Stimulated activated CD8-positive, alpha-beta memory T cell treated with anti-CD3 and anti-CD28 coated beads, Interleukin-7, amount 100 ng/mL, for 1 hour (primary cell): ENCODE data around the gene TMEM161B.
"Not testable (repeated sequence)": the region's sequence is repeated elsewhere in the genome, so short reads cannot be mapped to it uniquely, and the experiment has no call there.

Experiments used
- DNase-seq, 2 donors: peaks; one replicate each; pipeline ENCODE4 v3.0.0-alpha.2; 2020; ENCODE audit warnings: low read depth in 2 of 2

Gene TMEM161B

DNA sequence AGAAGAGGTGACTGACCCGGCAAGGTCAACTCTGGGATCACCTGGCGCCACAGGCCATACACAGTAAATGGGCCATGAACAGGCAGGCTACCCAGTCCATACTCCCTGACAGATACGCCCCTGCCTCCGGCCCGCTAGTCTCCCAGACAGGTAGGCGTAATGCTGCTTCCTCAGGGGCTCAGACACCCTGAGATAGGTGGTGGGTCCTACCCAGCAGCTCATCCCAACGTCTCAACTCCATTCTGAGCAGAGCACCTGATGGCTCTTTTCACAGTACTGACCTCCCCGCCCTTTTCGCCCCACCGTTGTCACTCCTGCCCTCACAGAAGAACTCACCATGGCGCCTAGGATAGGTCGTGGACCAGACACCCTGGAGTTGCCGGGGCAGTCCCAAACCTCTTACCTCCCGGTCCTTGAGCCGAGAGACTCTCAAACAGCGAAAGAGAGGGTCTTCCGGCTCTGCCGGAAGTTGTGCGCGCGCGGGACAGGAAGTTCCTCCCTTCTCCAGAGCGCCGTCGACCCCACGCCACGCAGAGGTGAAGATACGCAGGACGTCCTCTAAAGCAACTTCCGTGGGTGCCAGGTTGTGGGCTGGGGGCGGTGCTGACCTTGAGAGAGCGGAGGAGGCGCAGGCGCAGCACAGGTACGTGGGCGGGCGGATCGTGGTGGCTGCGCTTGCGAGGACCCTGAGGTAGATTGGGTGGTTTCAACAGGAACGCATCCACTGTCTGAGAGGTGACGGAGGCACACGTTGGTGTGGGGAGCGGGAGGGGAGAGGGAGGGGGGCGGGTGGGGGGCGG lies at the start of gene TMEM161B:
TSS of gene TMEM161B (minus strand) at position 461 of the 800 bp plus-strand sequence. CDS start at position 339, 122 bp downstream.
- DNase-seq, result peak; percentile 87 to 93

DNA sequence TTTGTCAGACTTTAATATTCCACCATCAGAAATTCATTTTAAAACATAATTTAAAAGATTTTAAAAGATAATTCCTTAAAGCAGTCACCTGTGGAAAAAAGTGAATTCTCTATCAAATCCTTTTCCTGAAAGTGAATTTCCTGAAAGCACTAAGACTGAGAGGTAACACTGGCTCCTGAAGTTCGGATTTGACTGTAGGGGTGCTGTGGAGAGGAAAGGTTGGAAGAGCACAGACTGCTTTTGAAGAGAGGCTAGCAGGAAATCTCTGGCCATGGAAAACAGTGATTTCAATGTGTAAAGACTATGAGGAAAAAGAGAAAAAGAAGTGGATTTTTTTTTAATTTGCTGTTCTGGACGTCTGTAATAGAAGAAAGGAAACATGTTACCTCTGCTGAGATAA lies 35.7 kb upstream of the TMEM161B start:
- no peak for DNase-seq

DNA sequence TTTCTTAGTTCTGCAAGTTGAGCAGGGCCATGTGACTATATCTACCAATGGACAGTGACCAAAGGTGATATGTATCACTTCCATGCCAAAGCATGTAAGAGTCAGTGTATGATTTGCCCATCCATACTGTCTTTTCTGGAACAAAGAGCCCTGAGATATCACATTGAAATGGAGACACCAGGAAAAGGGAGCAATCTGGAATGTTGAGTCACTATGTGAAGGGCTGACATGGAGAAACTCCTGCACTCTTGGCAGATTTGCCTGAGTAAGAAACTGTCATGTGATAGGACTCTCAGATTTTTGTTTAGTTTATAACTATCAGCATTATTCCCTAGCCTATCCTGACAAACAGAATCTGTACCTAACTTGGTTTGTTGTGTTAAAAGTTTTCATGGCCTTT lies 29.8 kb upstream of the TMEM161B start:
- no peak for DNase-seq

DNA sequence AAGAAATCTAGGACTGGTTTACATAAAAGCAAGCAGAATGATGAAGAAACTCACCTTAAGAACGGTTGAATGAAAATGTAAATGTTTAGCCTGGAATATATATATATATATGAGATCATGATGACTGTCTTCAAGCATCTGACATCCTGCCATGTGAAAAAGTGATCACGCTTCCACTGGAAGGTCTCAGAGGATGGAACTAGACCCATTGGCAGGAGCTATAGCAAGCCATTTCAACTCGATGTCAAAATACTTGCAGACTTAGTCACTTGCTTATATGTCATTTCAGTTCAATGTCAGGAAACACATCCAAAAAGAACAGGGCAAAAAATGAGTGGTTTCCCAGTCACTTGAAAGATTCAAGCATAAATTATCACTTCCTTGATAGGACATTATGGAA lies 22.2 kb upstream of the TMEM161B start:
- DNase-seq, result no peak

DNA sequence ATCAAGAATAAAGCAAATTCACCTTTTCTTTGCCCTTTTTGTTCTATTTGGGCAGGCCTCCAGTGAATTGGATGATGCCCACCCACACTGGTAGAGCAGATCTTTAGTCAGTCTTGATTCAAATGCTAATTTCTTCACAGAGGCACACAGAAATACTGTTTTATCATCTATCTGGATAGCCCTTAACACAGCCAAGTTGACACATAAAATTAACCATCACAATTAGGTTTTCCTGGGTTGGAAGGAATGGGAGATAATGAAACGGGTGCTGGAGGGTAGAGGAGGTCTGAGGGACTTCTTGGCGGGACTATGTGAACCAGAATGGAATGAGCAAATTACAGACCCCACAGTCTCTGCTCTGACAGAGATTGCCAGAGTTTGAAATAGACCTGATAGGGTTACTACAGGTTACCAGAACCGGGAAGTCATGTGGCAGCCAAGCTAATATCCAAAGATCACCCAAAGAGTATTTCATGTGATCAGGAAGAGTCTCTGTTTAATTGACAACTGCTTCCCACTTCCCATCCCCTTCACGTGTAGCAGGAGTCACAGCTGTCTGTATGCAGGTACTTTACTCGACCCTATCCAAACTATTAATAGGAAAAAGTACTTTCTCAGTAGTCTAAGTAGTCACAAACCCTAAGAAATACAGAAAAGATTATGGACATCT lies 20.0 kb upstream of the TMEM161B start:
- no peak for DNase-seq

DNA sequence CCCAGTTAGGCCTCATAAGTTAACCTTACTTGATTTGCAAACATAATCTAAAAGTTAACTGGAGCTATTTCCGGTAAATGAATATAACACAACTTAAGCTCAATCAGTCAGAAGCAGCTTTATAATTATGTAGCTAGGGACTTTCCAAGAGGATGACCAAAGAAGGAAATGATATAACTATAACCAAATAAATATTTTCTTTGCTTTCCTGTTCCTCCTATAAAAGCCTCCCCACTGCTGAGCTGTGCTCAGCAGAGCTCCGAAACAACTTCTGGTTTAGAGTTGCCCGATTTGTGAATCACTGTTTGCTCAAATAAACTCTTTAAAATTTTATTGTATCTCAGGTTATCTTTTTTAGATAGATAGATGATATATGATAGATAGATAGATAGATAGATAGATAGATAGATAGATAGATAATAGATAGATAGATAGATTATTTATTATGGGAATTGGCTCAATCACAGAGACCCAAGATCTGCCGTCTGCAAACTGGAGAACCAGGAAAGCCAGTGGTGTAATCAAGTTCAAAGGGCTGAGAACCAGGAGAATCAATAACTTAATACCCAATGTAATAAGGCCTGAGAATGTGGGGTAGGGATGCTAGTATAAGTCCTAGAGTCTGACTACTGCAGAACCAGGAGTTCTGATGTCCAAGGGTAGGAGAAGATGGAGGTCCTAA lies 19.3 kb upstream of the TMEM161B start:
- no peak for DNase-seq

DNA sequence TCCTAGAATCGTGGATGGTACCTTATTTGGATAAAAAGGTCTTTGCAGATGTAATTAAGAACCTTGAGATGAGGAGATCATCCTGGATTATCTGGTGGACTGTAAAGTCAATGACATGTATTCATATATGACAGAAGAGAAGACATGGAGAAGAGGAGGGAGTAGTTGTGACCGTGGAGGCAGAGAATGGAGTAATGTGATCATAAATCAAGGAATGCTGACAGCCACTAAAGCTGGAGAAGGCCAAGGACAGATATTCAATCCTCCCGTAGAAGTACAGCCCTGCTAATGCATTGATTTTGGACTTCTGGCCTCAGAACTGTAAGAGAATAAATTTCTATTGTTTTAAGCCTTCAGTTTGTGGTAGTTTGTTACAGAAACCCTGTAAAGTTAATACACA lies 18.7 kb upstream of the TMEM161B start:
- no peak for DNase-seq

DNA sequence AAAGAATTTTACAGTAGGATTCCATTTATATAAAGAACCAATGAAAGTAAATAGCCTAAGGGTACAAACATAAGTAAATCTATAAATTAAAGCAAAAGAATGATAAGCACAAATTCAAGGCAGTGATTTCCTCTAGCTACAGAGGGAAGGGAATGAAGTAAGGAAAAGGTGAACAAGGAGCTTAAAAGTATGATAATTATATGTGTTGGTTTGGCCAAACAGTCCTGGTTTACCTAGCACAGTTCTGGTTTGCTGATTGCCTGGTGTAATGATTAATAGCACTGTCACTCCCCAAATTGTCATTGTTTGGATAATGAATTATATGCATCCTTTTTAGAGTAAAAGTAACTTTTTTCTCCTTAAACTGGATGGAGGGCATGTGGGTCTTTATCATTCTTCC lies 15.0 kb upstream of the TMEM161B start:
- DNase-seq, result no peak

DNA sequence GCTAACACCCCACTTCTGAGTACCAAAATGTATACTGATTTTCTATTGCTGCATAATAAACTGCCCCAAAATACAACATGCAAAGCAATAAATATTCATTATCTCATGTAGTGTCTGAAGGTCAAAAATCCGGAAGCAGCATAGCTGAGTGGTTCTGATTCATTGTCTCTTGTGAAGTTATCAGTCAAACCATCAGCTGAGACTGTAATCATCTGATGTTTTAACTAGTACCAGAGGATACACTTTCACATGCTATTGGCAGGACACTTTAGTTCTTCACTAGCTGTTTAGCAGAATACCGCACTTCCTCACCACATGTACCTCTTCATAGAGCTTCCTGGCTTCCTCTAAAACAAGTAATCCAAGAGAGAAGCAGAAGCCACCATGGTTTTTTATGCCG lies 12.7 kb upstream of the TMEM161B start:
- no peak for DNase-seq

DNA sequence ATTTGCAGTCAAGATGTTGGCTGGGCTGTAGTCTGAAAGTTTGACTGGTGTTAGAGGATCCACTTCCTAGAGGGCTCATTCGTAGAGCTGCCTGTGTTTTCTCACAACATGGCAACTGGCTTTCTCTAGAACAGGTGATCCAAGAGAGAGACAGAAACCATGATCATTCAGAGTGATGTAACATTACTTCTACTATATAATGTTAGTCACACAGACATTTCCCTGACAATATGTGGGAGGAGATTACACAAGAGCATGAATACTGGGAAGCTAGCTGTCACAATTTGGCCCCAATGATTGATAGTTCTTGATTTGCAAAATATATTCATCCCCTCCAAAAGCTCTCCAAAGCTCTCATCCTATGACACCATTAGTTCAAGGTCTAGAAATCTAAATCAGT lies 10.9 kb upstream of the TMEM161B start:
- DNase-seq, result no peak

DNA sequence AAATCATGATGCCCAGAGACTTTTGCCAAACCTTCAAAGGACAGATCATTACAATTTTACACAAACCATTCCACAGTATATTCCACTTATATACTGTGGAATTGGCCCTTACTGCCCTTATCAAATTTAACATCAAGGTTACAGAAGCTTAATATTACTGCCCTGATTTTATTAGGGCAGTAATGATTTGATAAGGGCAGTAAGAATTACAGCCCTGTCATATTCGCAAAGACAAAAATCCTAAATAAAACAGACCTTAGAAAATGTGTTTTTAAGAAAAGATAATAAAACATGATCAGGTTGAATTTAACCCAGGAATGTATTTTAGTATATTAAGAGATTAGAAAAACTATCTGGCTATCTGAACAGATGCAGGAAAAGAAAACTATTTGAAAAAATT lies 7.7 kb upstream of the TMEM161B start:
- DNase-seq, result no peak

DNA sequence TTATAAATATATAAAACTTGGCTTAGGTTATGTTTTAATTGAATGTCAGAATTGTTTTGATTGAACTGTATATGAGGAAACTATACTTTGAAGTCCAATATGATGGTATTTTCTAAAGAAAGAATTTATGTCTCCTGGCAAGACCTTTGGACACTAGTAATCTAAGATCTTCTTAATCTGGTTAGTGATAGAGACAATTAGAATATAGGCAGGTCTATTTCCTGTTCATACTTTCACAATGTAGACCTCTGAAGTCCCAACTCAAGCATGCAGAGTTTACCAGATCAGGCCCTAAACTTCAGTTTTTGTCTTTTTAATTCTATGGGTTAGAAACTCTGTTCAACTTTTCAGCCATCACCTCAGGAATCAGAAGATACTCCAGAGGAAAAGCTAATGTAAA lies 6.9 kb upstream of the TMEM161B start:
- no peak for DNase-seq

DNA sequence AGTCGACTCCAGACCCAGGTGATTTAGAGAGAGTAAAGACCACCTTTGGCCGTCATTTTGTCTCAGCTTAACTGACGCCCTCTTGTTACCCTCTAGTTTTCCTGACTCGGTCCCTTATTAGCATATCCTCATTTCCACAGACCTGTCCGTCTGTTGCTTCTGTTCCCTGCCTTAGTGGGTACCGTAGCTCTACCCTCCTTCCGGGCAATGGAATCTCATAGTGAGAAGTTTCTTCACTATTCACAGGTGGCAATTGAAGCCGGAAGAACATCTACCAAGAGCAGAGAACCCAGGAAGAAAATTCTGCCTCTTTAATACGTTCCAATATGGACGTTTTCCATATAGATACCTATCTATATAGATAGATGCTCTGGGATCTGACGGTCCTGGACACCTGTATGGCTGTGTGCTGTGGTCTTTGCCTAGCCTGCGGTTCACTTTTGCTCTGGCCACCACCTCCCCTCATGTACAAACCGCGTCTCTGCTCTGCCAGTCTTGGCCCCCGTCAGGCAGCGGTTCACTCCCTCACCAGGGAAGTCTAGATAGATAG lies 652 bp upstream of the TMEM161B start:
- DNase-seq, result no peak

DNA sequence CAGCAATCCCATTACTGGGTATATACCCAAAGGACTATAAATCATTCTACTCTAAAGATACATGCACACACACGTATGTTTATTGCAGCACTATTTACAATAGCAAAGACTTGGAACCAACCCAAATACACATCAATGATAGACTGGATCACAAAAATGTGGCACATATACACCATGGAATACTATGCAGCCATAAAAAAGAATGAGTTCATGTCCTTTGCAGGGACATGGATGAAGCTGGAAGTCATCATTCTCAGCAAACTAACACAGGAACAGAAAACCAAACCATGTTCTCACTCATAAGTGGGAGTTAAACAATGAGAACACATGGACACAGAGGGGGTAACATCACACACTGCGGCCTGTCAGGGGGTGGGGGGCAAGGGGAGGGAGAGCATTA lies 4.1 kb downstream of the TMEM161B start:
- not testable (repeated sequence) for DNase-seq

DNA sequence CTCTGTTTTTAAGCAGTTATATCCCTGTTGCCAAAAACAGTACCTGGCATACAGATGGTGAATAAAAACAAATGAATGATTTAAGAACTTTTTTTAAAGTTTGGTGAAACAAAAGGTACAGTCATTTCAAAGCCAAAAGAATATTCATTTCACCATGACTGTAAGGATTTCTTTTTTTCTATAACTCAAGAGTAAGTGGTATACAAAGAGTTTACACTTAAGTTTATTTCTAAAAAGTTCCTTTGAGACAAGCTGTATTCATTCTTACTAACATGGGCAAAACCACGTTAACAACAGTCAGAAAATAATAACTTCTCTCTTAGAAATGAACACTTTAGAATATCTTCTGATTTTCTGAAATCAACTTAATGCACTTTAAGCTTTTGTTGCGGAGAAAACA lies 5.3 kb downstream of the TMEM161B start:
- DNase-seq, result no peak

DNA sequence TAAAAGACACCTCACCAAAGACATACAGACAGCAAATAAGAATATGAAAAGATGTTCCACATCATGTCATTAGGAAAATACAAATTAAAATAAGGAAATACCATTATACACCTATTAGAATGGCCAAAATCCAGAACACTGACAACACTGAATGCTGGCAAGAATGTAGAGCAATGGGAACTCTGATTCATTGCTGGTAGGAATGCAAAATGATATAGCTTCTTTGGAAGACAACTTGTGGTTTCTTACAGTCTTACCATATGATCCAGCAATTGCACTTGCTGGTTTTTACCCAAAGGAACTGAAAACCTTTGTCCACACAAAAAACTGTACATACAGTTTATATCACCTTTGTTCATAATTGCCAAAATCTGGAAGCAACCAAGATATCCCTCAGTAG lies 6.5 kb downstream of the TMEM161B start:
- no peak for DNase-seq

DNA sequence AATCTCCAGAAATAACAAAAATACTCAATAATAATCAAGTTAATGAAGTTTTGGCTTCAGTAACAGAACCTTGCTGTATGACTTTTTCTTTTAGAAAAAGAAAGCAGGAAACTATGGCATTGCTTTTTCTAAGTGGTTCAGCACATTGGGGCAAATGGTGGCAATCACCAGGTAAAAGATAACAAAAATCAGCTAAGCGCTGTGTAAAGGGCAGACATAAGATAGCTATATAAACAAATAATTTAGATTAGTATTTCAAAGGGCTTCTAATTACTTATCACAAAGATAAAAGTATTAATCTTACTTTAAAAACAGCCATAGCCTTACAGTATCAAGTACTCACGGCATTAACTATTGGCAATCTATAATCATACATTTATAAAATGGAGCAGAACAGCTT lies 10.0 kb downstream of the TMEM161B start:
- DNase-seq, result no peak

DNA sequence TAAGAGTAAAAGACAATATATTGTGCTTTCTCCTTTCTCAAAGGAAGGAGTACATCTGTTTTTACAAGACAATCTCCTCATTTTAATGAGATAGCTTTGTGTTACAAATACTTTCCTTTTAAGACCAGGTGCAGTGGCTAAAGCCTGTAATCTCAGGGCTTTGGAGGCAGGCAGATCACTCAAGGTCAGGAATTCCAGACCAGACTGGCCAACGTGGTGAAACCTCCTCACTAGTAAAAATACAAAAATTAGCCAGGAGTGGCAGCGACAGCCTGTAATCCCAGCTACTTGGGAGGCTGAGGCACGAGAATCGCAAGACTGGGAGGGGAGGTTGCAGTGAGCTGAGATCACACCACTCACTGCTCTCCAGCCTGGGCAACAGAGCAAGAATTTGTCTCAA lies 11.8 kb downstream of the TMEM161B start:
- DNase-seq, result no peak

DNA sequence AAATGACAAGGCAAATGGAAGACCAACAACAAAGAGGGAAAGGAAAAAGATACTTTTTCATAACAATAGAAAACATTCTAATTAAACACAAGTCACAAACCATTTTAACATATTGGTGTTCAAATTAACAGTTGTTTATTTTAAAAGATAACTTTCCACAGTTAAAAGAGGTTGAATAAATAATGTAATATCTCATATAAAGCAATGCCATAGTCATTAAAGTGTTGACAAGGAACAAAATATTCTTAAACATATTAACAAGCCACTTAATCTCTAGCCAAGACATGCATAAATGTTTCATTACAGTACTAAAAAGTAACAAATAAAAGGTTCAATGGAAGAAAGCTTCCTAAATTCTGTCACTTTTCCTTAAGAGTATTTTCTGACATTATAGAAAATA lies 12.6 kb downstream of the TMEM161B start:
- DNase-seq, result no peak

DNA sequence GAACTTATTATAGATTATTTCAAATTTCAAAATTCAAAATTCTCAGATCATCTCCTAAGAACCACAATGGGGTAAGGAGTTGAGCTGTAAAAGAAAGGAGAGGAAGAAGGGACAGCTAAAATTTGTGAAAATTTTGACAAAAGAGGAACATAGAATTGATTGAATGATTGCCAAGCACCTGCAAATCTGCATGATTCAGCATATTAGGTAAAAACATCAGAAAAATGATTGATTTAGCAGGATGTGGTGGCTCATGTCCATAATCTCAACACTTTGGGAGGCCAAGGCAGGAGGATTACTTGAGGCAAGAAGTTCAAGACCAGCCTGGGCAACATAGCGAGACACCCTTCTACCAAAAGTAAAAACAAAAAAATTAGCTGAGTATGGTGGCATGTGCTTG lies 14.3 kb downstream of the TMEM161B start:
- DNase-seq, result no peak

DNA sequence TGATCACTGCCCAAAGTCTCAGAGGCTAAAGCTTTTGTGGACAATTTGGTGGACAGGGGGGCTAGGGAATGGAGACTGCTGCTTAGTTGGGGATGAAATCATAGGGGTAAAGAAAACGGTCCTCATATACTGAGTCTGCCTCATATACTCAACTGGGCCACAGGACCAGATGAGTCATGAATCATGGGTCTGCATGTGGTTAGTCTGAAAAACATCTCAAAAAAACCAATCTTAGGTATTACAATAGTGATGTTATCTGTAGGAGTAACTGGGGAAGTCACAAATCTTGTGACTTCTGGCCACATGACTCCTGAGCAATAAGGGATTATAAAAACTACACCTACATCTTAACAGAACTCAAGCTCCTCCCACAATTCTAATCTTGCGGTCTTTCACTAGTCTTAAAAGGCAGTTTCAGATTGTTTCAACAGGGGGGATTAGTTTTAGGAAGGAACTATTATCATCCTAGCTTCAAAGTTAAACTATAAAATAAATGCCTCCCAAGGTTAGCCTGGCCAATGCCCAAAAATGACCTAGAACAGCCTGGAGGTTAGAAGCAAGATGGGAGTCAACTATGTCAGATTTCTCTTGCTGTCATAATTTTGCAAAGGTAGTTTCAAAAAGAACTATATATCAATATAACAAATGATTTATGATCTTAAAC lies 17.5 kb downstream of the TMEM161B start:
- no peak for DNase-seq

DNA sequence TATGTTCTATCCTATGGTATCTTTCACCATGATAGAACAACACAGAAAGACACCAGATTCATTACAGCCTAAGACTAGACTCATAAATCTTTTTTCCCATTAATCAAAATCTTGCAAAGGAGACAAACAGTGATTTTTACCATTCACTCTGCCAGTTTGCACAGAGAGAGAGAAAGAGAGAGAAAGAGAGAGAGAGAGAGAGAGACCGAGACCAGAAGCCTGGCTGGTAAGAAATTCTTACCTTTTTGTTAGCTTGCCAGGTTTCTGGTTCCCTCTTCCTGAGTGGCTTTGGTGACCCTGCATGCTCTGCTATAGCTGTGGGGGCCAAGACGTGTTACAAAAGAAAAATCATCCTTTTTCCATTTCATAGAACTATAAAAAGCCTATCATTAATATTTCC lies 18.6 kb downstream of the TMEM161B start:
- no peak for DNase-seq
